GM19193 (cell line): ENCODE measurements around the gene EIF4A3.

ENCODE experiments used
- POLR2A ChIP-seq: IDR thresholded peaks from 4 replicates; pipeline ENCODE4 v1.6.1; 2011; ENCODE audit not compliant: insufficient read depth, insufficient read length; ENCODE audit errors: extremely low read depth

Gene EIF4A3

DNA sequence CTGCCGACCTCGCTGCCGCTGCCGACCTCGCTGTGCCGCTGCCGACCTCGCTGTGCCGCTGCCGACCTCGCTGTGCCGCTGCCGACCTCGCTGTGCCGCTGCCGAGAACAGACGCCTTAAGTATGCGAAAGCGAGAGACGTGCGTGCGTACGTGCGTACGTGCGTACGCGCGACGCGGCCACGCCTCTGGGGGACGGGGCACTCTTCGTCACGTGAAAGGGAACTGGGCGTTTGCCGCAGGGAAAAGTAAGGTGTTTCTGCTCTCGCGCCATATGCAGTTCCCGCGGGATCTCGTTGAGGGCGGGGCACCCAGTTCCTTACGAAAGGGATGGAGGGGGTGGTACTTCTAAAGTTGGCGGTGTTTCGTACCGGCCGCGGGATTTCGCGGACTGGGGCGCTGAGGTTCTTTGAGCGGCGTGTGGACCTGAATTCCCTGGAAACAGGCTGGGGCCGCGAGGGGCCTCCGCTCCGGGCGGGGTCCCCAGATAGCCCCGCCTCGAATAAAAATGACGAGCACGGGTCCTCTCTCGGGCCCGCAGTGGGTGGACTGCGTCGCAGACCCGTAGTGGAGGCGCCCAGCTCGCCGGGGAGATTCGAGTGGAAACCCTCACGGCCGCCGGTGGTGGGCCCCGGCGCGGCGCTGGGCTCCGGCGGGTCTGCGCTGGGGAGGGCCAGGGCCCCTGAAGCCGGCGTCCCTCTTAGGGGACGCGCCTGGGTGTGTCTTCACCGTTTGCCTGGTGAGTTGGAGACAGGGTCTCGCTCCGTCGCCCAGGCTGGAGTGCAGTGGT, at the start of gene EIF4A3:
Gene EIF4A3 (minus strand): TSS at position 94 of the 788 bp plus-strand sequence. CDS start 167 bp downstream, outside the sequence.
- TF ChIP-seq POLR2A: peak; percentile 99

DNA sequence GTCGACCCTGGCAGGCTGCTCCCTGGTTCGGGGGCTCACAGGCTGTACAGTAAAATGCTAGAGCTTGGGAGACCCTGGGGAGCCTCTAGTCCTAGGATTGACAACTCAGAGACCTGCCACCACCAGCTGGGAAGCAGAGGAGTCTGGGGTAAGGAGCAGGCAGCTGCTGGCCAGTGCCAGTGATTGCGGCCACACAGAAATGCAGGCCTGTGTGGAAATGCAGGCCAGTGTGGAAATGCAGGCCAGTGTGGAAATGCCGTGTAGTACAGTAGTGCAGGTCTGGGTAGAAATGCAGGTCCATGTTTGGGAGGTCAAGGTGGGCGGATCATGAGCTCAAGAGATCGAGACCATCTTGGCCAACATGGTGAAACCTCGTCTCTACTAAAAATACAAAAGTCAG, 49.7 kb upstream of the EIF4A3 start:
- TF ChIP-seq POLR2A: no peak

DNA sequence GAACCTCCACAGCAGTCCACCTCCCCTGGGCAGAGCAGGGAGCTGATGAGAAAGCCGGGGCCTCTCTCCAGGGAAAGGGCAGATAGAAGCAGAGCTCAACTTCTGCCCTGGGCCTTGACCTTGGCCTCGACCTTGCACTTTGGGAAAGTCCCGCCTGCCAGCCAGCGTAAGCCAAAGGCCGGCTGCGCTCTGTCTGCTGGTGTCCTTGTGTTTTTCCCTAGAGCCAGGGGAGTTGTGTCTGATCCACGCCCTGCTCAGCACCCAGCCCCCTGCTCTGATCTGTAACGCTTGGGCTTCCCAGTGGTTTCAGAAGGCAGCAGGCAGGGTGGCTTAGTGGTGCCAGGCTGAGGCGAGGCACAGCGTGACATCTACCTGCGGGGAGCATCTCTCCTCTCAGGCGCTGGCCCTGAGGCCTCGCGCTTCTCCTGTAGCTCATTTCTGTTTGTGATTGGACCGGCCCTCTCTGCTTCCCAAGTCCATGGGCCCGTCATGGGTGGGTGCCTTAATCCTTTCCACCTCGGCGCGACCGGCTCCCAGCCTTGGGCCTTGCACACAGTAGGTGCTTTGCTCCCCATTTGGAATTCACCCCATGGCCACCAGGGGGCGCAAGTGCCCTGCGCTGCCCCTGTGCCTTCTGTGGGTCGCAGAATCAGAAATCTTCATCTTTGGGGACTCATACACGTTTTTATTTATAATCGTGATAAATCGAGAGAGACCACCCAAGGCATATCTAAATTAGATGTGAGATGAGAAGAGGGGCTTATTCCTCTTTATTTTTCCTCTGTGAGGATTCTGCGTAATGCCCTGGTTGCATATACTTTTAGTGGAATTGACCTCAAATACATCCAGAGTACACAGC, 49.0 kb upstream of the EIF4A3 start:
- no peak for TF ChIP-seq POLR2A

DNA sequence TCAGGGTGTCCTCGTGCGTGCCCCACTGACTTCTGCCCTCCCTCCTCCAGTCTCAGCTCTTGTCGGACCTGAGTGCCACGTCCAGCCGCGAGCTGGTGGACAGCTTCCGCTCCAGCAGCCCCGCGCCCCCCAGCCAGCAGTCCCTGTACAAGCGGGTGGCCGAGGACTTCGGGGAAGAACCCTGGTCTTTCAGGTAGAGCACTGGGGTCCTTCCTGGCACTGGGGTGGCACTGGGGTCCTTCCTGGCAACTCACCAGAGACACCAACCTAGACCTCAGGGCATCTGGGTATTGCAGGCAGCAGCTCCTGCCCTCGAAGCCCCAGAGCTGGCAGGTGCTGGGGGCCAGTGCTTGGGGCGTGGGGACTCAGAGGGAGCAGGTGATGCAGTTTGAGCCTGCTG, 48.2 kb upstream of the EIF4A3 start:
- TF ChIP-seq POLR2A: no peak

GRCh38 chr17:80191865-80192661, 45.1 kb upstream of the EIF4A3 start:
- no peak for TF ChIP-seq POLR2A

DNA sequence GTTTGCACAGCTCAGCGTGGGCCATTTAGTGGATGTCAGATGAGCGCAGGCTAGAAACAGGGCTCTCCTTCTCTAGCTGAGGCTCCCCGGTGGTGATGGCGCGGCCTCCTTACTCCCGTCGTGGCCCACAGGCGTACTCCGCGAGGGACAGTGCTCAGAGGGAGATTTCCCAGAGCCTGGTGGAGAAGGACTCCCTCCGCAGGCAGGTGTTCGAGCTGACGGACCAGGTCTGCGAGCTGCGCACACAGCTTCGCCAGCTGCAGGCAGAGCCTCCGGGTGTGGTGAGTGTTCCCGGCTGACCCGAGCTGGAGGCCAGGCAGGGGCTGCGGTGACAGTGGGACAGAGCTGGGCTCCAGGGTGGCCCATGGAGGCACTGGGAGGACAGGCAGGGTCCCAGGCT, 44.3 kb upstream of the EIF4A3 start:
- TF ChIP-seq POLR2A: no peak

DNA sequence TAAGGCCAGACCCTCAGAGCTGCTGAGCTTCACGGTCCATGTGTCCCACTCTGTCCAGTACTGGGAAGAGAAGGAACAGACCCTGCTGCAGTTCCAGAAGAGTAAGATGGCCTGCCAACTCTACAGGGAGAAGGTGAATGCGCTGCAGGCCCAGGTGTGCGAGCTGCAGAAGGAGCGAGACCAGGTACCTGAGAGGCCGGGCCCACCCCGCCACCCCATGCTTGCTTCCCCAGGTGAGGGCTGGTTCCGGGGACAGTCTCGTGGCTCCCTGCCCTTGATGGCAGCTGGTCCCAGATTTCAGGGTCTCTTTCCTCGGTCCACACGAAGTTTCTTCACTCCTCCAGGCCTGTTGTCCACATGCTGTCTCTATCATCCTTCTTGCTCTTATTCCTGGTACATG, 43.8 kb upstream of the EIF4A3 start:
- TF ChIP-seq POLR2A: no peak

DNA sequence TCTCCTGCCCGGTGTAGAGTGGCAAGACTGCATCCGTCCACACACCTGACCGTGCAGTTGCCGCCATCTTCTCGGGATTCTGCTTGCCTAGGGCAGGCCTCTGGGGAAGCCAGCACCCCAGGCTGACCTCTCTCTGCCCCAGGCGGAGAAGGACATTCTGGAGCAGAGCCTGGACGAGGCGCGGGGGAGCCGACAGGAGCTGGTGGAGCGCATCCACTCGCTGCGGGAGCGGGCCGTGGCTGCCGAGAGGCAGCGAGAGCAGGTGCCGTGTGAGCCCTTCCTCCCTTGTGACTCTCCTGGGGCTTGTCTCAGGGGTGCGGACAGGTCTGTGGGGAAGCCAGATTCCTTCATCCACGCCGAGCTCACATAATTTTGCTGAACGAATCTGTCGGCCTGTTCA, 42.7 kb upstream of the EIF4A3 start:
- TF ChIP-seq POLR2A: no peak

DNA sequence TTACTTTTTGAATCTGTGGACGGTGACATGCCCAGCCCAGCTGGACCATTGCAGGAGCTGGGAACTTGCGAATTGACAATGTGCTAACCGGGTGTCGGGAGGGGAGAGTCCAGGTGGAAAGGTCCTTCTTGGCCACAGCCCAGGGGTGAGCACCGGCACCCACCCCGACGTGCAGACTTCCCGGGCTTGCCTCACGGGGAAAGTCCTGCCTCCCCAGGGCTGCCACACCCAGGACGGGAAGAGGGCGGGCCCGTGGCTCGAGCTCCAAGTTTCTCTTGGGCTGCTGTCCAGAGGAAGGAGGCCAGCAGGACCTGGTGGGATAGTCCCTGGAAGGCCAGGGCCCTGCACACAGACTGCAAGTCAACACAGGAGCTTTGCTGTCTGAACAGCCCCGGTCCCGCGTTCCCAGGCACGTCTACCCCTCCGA, 40.6 kb upstream of the EIF4A3 start:
- no peak for TF ChIP-seq POLR2A

DNA sequence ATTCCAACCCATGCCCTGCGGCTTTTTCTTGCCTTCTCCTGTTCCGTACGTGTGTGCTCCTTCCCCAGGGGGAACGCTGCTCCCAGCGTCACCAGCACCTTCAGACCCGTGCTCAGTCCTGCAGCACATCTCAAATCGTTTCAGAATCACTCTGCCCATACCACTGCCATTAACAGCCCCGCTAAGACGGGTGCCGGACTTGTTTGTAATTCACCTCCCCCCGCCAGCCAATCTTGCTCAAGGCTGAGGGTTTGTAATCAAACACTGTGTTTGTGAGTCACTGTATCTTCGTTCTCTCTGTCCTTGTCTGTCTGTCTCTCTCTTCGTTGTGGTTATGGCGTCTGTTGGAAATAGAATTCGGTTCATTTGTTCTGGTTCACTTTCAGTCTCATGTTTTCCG, 40.2 kb upstream of the EIF4A3 start:
- no peak for TF ChIP-seq POLR2A

- no peak for TF ChIP-seq POLR2A
Observed at GRCh38 chr17:80185968-80186367, 39.0 kb upstream of the EIF4A3 start.

DNA sequence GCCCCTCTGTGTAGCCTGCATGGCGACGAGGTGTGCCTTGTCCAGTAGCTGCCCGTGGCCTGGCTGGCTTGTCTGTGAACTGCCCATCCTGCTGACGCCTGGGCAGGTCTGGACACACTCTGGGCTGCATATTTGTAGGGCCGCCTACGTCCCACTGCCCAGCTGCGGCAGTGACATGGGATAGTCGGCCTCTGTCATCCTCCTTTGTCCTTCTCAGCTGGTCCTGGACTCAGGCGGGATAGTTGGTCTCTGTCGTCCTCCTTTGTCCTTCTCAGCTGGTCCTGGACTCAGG, 37.4 kb upstream of the EIF4A3 start:
- TF ChIP-seq POLR2A: no peak

- no peak for TF ChIP-seq POLR2A
Observed at GRCh38 chr17:80183581-80184422, 36.9 kb upstream of the EIF4A3 start.

DNA sequence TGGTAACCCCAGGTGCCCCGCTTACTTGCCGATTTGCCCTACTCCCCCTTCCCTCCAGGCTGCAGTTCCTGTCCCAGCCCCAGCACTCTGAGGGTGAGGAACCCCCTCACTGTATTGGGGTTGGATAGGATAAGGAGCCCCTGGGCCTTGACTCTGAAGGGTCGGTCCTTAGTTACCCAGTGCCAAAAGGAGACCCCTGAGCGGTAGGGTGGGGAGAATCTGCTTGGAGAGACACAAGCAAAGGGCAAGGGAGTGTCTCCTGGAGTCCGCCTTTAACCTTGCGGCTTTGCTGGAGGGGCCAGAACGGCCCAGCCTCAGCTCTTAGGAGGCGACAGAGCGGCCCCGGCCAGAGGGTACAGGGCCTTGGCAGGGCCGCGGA, 35.9 kb upstream of the EIF4A3 start:
- TF ChIP-seq POLR2A: no peak
